BLaER1 treated with 17β-estradiol and CSF1 and Interleukin-3, amounts not matched to agents 10 nM and 100 nM (cell line): ENCODE data around the gene AIFM1.
"Not testable (repeated sequence)": the region's sequence is repeated elsewhere in the genome, so short reads cannot be mapped to it uniquely, and the experiment has no call there.

Experiments used
- H3K27ac ChIP-seq, 11 experiments: shearing (Covaris generic); formaldehyde crosslinking; 2 replicates each; pipeline ENCODE4 v1.8.1; 2022
- H3K27me3 ChIP-seq, 11 experiments: shearing (Covaris generic); formaldehyde crosslinking; 2 replicates each; pipeline ENCODE4 v1.8.1; 2022
- H3K36me3 ChIP-seq, 11 experiments: shearing (Covaris generic); formaldehyde crosslinking; 2 replicates each; pipeline ENCODE4 v1.8.1; 2022
- H3K4me1 ChIP-seq, 10 experiments: shearing (Covaris generic); formaldehyde crosslinking; 2 replicates each; pipeline ENCODE4 v1.8.1; 2022
- H3K4me2 ChIP-seq, 11 experiments: shearing (Covaris generic); formaldehyde crosslinking; 2 replicates each; pipeline ENCODE4 v1.8.1; 2022
- H3K4me3 ChIP-seq, 10 experiments: shearing (Covaris generic); formaldehyde crosslinking; 2 replicates each; pipeline ENCODE4 v1.8.1; 2022
- H3K9ac ChIP-seq, 11 experiments: shearing (Covaris generic); formaldehyde crosslinking; 2 replicates each; pipeline ENCODE4 v1.8.1; 2022
- H3K9me3 ChIP-seq, 11 experiments: shearing (Covaris generic); formaldehyde crosslinking; replicated peaks in 1 of 11; 2 replicates each; pipeline ENCODE4 v1.8.1; 2022
- H4K20me1 ChIP-seq, 11 experiments: shearing (Covaris generic); formaldehyde crosslinking; 2 replicates each; pipeline ENCODE4 v1.8.1; 2022
- Cebpa-rat ChIP-seq, 11 experiments: shearing (Covaris generic); IDR thresholded peaks; 2 replicates each; pipeline ENCODE4 v1.8.1; 2022

Gene AIFM1

GRCh38 chrX:130120321-130120731 is 45.3 kb downstream of the AIFM1 start:
- peaks cover 37 to 97% (median 81%) of the 10 kb centered on the region in 11 experiments for H3K27me3 ChIP-seq
- no peaks in the 10 kb centered on the region for H3K9me3 ChIP-seq
- peak overlapping the region; percentile 78 to 89 (median 80) for H3K4me2 ChIP-seq
- no peak for TF ChIP-seq Cebpa-rat (IDR thresholded peaks at IDR 0.05)
- peaks cover 0 to 33% (median 0%) of the 10 kb centered on the region in 11 experiments; a peak in 9 of 22 replicates for H4K20me1 ChIP-seq
- H3K4me3 ChIP-seq: peak overlapping the region; percentile 46 to 67 (median 53)
- H3K36me3 ChIP-seq: peaks cover 0 to 12% (median 0%) of the 10 kb centered on the region in 11 experiments; a peak in 3 of 22 replicates
- H3K9ac ChIP-seq: peak overlapping the region; percentile 64 to 83 (median 73)
- H3K4me1 ChIP-seq: peaks cover 37 to 52% (median 42%) of the 10 kb centered on the region in 10 experiments
- peak overlapping the region; percentile 25 to 82 (median 72); a peak in 20 of 22 replicates for H3K27ac ChIP-seq

- TF ChIP-seq Cebpa-rat (IDR thresholded peaks at IDR 0.05): no peak
- Histone ChIP-seq H3K4me3 (no peak overlapping the region), H4K20me1 (peaks cover 0 to 40% (median 0%) of the 10 kb centered on the region in 11 experiments; a peak in 8 of 22 replicates), H3K4me1 (peaks cover 37 to 61% (median 42%) of the 10 kb centered on the region in 10 experiments), H3K36me3 (peaks cover 0 to 3% (median 0%) of the 10 kb centered on the region in 11 experiments; a peak in 1 of 22 replicates), H3K27ac (peak overlapping the region in 4 of 11 experiments; percentile 20 to 82 (median 74); a peak in 2 of 22 replicates), H3K9ac (peak overlapping the region in 5 of 11 experiments; percentile 8 to 81 (median 64); a peak in 3 of 22 replicates), H3K27me3 (peaks cover 31 to 97% (median 81%) of the 10 kb centered on the region in 11 experiments; a peak in 21 of 22 replicates), H3K9me3 (no peaks in the 10 kb centered on the region), H3K4me2 (peak overlapping the region; percentile 78 to 89 (median 80))
Measured at GRCh38 chrX:130119312-130119898, 46.2 kb downstream of the AIFM1 start.

DNA sequence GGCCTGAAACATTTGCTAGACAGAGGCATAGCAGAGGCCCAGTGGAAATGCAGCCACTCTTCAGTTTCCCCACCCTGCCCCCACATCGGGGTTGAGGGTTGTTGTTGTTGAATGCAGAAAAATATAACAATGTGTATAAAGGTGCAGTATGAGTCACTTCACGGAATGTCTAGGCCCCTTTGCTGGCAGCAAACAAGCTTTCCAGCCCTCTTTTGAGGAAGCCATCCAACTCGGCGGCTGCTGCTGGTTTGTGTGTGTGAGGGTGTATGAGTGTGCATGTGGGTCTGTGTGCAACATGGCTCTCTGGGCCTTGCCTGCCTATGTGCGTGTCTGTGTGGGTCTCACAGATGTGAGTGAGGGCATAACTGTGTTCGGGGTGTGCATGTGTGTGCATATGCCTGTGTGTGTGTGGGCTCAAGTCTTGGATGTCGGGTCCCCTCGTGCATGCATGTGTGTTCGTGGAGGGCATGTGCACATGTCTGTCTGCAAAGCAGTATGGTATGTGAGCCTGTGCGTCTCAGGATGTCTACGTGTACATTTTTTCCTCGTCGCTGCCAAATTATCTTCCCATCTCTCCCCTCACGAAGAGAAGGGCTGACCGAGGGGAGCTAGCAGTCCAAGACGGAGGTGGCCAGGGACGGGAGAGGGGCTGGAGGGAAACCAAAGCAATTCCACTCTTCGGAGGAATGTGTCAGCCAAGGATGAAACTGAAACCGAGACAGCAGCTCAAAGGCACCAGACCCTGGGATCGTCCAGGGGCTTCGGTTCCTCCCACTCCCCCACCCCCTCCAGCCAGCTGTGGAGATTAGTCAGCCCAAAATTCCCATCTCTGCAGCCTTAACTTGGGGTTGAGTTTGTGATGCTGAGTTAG is 47.0 kb downstream of the AIFM1 start:
- Histone ChIP-seq H3K4me1 (peaks cover 37 to 66% (median 43%) of the 10 kb centered on the region in 10 experiments), H3K27me3 (peaks cover 31 to 96% (median 81%) of the 10 kb centered on the region in 11 experiments; a peak in 21 of 22 replicates), H3K9ac (peak overlapping the region in 4 of 11 experiments; percentile 8 to 81 (median 24); a peak in 3 of 22 replicates), H3K36me3 (no peaks in the 10 kb centered on the region), H3K4me2 (peak overlapping the region; percentile 78 to 89 (median 80)), H3K27ac (peak overlapping the region in 4 of 11 experiments; percentile 19 to 81 (median 24); a peak in 1 of 22 replicates), H3K4me3 (peak overlapping the region in 1 of 10 experiments; percentile 24; a peak in 1 of 20 replicates), H4K20me1 (peaks cover 0 to 48% (median 0%) of the 10 kb centered on the region in 11 experiments; a peak in 8 of 22 replicates), H3K9me3 (no peaks in the 10 kb centered on the region)
- TF ChIP-seq Cebpa-rat (IDR thresholded peaks at IDR 0.05): no peak

GRCh38 chrX:130117166-130117565 is 48.5 kb downstream of the AIFM1 start:
- no peak for TF ChIP-seq Cebpa-rat (IDR thresholded peaks at IDR 0.05)
- H3K36me3 ChIP-seq: no peaks in the 10 kb centered on the region
- peak overlapping the region in 2 of 11 experiments; percentile 83 to 86; a peak in 1 of 22 replicates for H3K4me2 ChIP-seq
- H3K4me1 ChIP-seq: peaks cover 39 to 68% (median 44%) of the 10 kb centered on the region in 10 experiments
- no peaks in the 10 kb centered on the region for H3K9me3 ChIP-seq
- peaks cover 0 to 51% (median 0%) of the 10 kb centered on the region in 11 experiments; a peak in 8 of 22 replicates for H4K20me1 ChIP-seq
- peaks cover 28 to 80% (median 67%) of the 10 kb centered on the region in 11 experiments; a peak in 20 of 22 replicates for H3K27me3 ChIP-seq
- no peak overlapping the region for H3K27ac ChIP-seq
- H3K9ac ChIP-seq: no peak overlapping the region
- no peak overlapping the region for H3K4me3 ChIP-seq

DNA sequence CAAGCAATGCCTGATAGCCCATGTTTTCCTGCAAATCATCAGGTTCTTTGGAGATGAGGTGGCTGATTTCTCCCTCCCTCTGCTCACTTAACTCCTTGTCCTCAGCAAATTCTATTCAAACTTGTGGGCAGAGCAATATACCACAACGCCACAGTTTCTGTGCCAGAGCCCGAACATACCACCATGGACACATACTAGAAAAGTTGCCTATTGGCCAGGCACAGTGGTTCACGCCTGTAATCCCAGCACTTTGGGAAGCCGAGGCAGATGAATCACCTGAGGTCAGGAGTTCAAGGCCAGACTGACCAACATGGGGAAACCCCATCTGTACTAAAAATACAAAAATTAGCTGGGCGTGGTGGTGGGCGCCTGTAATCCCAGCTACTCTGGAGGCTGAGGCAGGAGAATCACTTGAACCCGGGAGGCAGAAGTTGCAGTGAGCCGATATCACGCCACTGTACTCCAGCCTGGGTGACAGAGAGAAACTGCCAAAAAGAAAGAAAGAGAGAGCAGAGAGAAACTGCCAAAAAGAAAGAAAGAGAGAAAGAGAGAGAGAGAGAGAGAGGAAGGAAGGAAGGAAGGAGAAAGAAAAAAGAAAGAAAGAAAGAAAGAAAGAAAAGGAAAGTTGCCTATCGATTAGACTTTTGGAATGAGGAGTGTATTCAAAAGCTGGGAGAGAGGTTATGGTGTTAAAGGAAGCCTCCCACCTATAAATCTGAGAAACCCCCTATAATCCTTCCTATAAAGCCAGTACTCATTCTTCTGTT is 50.3 kb downstream of the AIFM1 start:
- H3K9me3 ChIP-seq, H3K36me3 ChIP-seq, H3K4me3 ChIP-seq, H3K9ac ChIP-seq, H3K27ac ChIP-seq: not testable (repeated sequence)
- peaks cover 0 to 46% (median 0%) of the 10 kb centered on the region in 11 experiments; a peak in 8 of 22 replicates for H4K20me1 ChIP-seq
- peaks cover 28 to 66% (median 61%) of the 10 kb centered on the region in 11 experiments; a peak in 20 of 22 replicates for H3K27me3 ChIP-seq
- H3K4me1 ChIP-seq: peaks cover 39 to 67% (median 44%) of the 10 kb centered on the region in 10 experiments
- peak overlapping the region in 1 of 11 experiments; percentile 33; a peak in 1 of 22 replicates for H3K4me2 ChIP-seq

- Histone ChIP-seq H3K36me3 (no peaks in the 10 kb centered on the region), H3K27ac (no peak overlapping the region), H3K9ac (no peak overlapping the region), H3K9me3 (peaks cover 0 to 20% (median 7%) of the 10 kb centered on the region in 11 experiments; a peak in 8 of 22 replicates), H3K4me2 (peak overlapping the region in 2 of 11 experiments; percentile 7 to 23; a peak in 2 of 22 replicates), H3K4me1 (peaks cover 29 to 56% (median 34%) of the 10 kb centered on the region in 10 experiments), H3K4me3 (no peak overlapping the region), H3K27me3 (peaks cover 28 to 56% (median 52%) of the 10 kb centered on the region in 11 experiments; a peak in 20 of 22 replicates), H4K20me1 (peaks cover 0 to 39% (median 5%) of the 10 kb centered on the region in 11 experiments; a peak in 12 of 22 replicates)
- TF ChIP-seq Cebpa-rat (IDR thresholded peaks at IDR 0.05): no peak
Measured at GRCh38 chrX:130114141-130114588, 51.5 kb downstream of the AIFM1 start.

DNA sequence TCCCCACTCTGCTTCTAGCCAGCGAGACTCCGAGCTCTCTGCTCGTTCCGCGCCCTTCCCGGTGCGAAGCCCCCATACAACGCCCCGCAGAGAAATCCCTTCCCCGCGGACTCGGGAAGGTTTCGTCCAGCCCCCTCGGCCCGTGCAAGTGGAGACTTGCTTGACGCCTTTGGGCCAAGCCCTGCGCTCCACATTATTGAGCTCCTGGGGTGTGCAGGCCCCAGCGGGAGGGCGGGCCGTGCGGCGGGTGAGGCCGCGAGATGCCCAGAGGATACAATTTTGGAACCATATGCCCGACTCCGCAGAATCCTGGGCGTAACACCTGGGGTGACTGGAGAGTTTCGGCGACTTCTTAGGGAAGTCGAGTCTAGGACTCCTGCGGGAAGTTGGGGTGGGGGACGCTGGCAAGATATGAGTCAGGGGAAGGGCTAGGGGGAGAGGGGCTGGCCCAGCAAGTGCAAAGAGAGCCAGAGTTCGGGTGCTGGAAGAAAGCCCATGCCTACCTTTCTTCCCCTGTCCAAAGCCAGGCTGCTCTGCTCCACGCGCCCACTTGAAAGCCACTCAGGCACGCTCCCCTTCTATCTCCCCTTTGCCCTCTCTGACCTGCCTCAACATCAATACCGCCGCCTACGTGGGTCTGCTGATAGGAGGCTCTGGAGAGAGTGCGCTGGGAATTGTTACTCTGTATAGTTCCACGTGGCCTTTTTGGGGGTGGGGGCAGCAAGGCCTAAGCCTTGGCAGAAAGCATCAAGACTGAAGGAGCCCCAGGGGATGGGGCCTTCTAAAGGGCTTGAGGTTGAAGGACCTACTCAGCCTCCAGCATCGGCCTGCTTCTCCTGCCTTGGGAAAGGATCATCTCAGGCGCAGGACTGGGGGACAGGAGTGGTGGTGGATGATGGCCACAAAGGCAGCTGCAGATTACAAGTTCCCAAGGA is 54.2 kb downstream of the AIFM1 start:
- H3K4me3 ChIP-seq: peak overlapping the region; percentile 41 to 78 (median 57)
- peak overlapping the region; percentile 69 to 82 (median 78); a peak in 21 of 22 replicates for H3K9ac ChIP-seq
- peak overlapping the region; percentile 56 to 78 (median 73) for H3K4me2 ChIP-seq
- H4K20me1 ChIP-seq: peaks cover 20 to 48% (median 30%) of the 10 kb centered on the region in 11 experiments
- H3K27me3 ChIP-seq: peaks cover 20 to 48% (median 43%) of the 10 kb centered on the region in 11 experiments; a peak in 21 of 22 replicates
- H3K4me1 ChIP-seq: peaks cover 31 to 55% (median 39%) of the 10 kb centered on the region in 10 experiments
- TF ChIP-seq Cebpa-rat (IDR thresholded peaks at IDR 0.05): no peak
- H3K36me3 ChIP-seq: peaks cover 0 to 6% (median 0%) of the 10 kb centered on the region in 11 experiments; a peak in 1 of 22 replicates
- peak overlapping the region; percentile 14 to 94 (median 77); a peak in 21 of 22 replicates for H3K27ac ChIP-seq
- peaks cover 0 to 24% (median 7%) of the 10 kb centered on the region in 11 experiments; a peak in 8 of 22 replicates for H3K9me3 ChIP-seq
